Stimulated activated CD8-positive, alpha-beta memory T cell treated with anti-CD3 and anti-CD28 coated beads, Interleukin-15, amount 100 ng/mL, for 48 hours (primary cell): ENCODE measurements around the gene OR2T29.
"Not testable (repeated sequence)": the region's sequence is repeated elsewhere in the genome, so short reads cannot be mapped to it uniquely, and the experiment has no call there.

Experiments
- DNase-seq, 2 donors: peaks; one replicate each; pipeline ENCODE4 v3.0.0-alpha.2; 2020; ENCODE audit warnings: low read depth in 2 of 2

The OR2T29 gene

DNA sequence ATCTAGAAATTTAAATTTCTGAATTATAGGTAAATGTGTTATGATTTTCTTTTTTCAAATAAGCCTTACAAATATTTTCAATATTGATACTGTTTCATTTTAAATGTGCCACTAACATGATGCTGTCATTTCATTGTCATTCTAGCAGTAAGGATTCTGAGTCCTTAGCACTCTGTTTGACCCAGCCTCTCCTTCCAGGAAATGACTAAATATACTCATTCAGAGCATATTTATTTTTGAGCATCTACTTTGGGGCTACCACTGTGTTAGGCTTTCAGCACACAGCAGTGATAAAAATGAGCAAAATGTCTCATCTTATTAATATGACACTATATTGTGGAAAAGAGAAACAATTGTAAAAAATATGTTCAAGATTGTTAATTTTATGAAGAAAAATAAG is 52.4 kb downstream of the OR2T29 start:
- DNase-seq: not testable (repeated sequence)

DNA sequence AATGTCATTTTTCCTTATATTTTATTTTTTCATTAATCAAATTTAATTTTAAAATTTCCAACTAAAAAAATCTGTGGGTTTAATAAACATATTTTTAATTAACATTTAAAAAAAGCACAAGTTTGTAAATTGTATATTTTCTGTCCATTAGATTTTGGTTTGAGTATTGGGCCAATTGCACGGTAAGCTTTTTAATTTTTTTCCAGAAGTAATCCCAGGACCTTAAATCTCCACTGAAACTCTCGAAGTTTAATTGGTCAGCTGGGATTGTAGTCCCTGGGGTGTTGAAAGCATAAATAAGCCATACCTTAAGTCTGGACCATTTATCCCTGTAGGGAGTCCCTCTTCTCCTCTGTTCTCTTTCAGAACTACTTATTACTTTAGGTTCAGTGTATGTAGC is 54.8 kb downstream of the OR2T29 start, which contains the start of gene OR2G6:
Gene OR2G6 (plus strand): TSS at position 301 of the 400 bp plus-strand sequence. CDS start 13,574 bp downstream, outside the sequence.
- DNase-seq: not testable (repeated sequence)
